ENCODE measurements around the gene PLXNC1. TPM values are rescaled to one million over a fixed set of nuclear protein-coding genes. Genes with fewer than 3 reads are reported as not detected.

PLXNC1 gene
- total RNA-seq, 5 donors from 2014 or later (not counting 1 experiment from before 2014, with no cell fraction given), result 12.9 to 23.9 (median 19.2) TPM

- Histone ChIP-seq H3K9me3 (no peaks in the 10 kb centered on the region), H3K4me3 (ENCODE audit: control insufficient read depth in 1 of 2, extremely low read depth in 1 of 2, low read length in 1 of 2) (no peak overlapping the region), H3K27me3 (replicated peaks in 1 of 2; ENCODE audit: control insufficient read depth in 2 of 2, extremely low read depth in 1 of 2, insufficient read depth in 2 of 2, low read length in 1 of 2) (no peaks in the 10 kb centered on the region), H3K4me1 (ENCODE audit: control insufficient read depth in 1 of 2, extremely low read depth in 1 of 2, insufficient read depth in 2 of 2, low read length in 2 of 2) (peaks cover 6 to 13% of the 10 kb centered on the region in 2 experiments), H3K36me3 (ENCODE audit: control insufficient read depth in 2 of 2, extremely low read depth in 1 of 2, insufficient read depth in 1 of 2, low read length in 1 of 2) (no peaks in the 10 kb centered on the region), H3K27ac (ENCODE audit: low read length) (no peak overlapping the region)
- peaks cover 30% of the 10 kb centered on the region for H3K36me3 Mint-ChIP-seq
- DNase-seq (no peak), ATAC-seq (replicated peaks in 1 of 4) (no peak)
- no peaks in the 10 kb centered on the region for H3K9me3 Mint-ChIP-seq
- whole genome bisulfite sequencing (ENCODE audit: insufficient coverage), result no CpG with 5 or more reads among the region's 5 CpGs
- peak overlapping the region in 1 of 2 donors; percentile 19 for H3K27ac Mint-ChIP-seq
- CTCF ChIA-PET, result no interaction called here
- H3K4me1 Mint-ChIP-seq, result peaks cover 24 to 30% (median 24%) of the 10 kb centered on the region in 3 donors
- POLR2A ChIA-PET, result interaction anchor here in 1 of 2 donors (0.7 kb wide), 1 partner anchor 495 kb away, joined by 3 read pairs; no protein-coding TSS in a partner anchor
- H3K27me3 Mint-ChIP-seq, result no peaks in the 10 kb centered on the region
- no peak overlapping the region for H3K4me3 Mint-ChIP-seq
Measured at GRCh38 chr12:94200069-94200468, 51.7 kb downstream of the PLXNC1 start.

GRCh38 chr12:94200695-94201094 lies 52.3 kb downstream of the PLXNC1 start:
- H3K9me3 ChIP-seq, result no peaks in the 10 kb centered on the region
- Mint-ChIP-seq H3K27me3 (no peaks in the 10 kb centered on the region), H3K4me1 (peaks cover 28 to 35% (median 30%) of the 10 kb centered on the region in 3 donors), H3K4me3 (no peak overlapping the region), H3K27ac (no peak overlapping the region), H3K9me3 (no peaks in the 10 kb centered on the region), H3K36me3 (peaks cover 24% of the 10 kb centered on the region)
- DNase-seq, result no peak
- H3K27me3 ChIP-seq (replicated peaks in 1 of 2; ENCODE audit: control insufficient read depth in 2 of 2, extremely low read depth in 1 of 2, insufficient read depth in 2 of 2, low read length in 1 of 2), result no peaks in the 10 kb centered on the region
- H3K4me1 ChIP-seq (ENCODE audit: control insufficient read depth in 1 of 2, extremely low read depth in 1 of 2, insufficient read depth in 2 of 2, low read length in 2 of 2), result peaks cover 13 to 18% of the 10 kb centered on the region in 2 experiments
- CTCF ChIA-PET, result no interaction called here
- ATAC-seq (replicated peaks in 1 of 4), result no peak
- WGBS (ENCODE audit: insufficient coverage), result 100% methylated on average over 1 of the region's 1 CpG
- POLR2A ChIA-PET, result interaction anchor here in 1 of 2 donors (0.6 kb wide), 1 partner anchor 764 kb away, joined by 7 read pairs; no protein-coding TSS in a partner anchor
- no peak overlapping the region for H3K27ac ChIP-seq (ENCODE audit: low read length)
- no peak overlapping the region for H3K4me3 ChIP-seq (ENCODE audit: control insufficient read depth in 1 of 2, extremely low read depth in 1 of 2, low read length in 1 of 2)
- no peaks in the 10 kb centered on the region for H3K36me3 ChIP-seq (ENCODE audit: control insufficient read depth in 2 of 2, extremely low read depth in 1 of 2, insufficient read depth in 1 of 2, low read length in 1 of 2)

- Mint-ChIP-seq H3K27ac (peak overlapping the region; percentile 56), H3K27me3 (no peaks in the 10 kb centered on the region), H3K9me3 (no peaks in the 10 kb centered on the region), H3K4me1 (peaks cover 46 to 53% (median 48%) of the 10 kb centered on the region in 3 donors), H3K4me3 (no peak overlapping the region), H3K36me3 (peaks cover 14% of the 10 kb centered on the region)
- CTCF ChIA-PET, result no interaction called here
- 62% methylated on average over 2 of the region's 7 CpGs for WGBS (ENCODE audit: insufficient coverage)
- POLR2A ChIA-PET, result interaction anchor here in 1 of 2 donors (0.6 kb wide), 1 partner anchor 51 kb away, joined by 4 read pairs; no protein-coding TSS in a partner anchor
- Histone ChIP-seq H3K9me3 (no peaks in the 10 kb centered on the region), H3K36me3 (ENCODE audit: control insufficient read depth in 2 of 2, extremely low read depth in 1 of 2, insufficient read depth in 1 of 2, low read length in 1 of 2) (no peaks in the 10 kb centered on the region), H3K4me1 (ENCODE audit: control insufficient read depth in 1 of 2, extremely low read depth in 1 of 2, insufficient read depth in 2 of 2, low read length in 2 of 2) (peaks cover 21 to 28% of the 10 kb centered on the region in 2 experiments), H3K27ac (ENCODE audit: low read length) (peak overlapping the region; percentile 13), H3K4me3 (ENCODE audit: control insufficient read depth in 1 of 2, extremely low read depth in 1 of 2, low read length in 1 of 2) (no peak overlapping the region), H3K27me3 (replicated peaks in 1 of 2; ENCODE audit: control insufficient read depth in 2 of 2, extremely low read depth in 1 of 2, insufficient read depth in 2 of 2, low read length in 1 of 2) (no peaks in the 10 kb centered on the region)
- ATAC-seq (replicated peaks in 1 of 4) (peak in 2 of 4 experiments; percentile 28 to 38), DNase-seq (peak in 1 of 35 experiments; percentile 16)
Measured at GRCh38 chr12:94202245-94203180, 54.1 kb downstream of the PLXNC1 start.

GRCh38 chr12:94203181-94203546 lies 54.8 kb downstream of the PLXNC1 start:
- H3K9me3 Mint-ChIP-seq, result no peaks in the 10 kb centered on the region
- H3K27ac ChIP-seq (ENCODE audit: low read length), result peak overlapping the region; percentile 13
- H3K36me3 ChIP-seq (ENCODE audit: control insufficient read depth in 2 of 2, extremely low read depth in 1 of 2, insufficient read depth in 1 of 2, low read length in 1 of 2), result no peaks in the 10 kb centered on the region
- ChIA-PET POLR2A (interaction anchor here in 1 of 2 donors (0.6 kb wide), 1 partner anchor 51 kb away, joined by 4 read pairs; no protein-coding TSS in a partner anchor), CTCF (no interaction called here)
- H3K4me3 Mint-ChIP-seq, result no peak overlapping the region
- DNase-seq (no peak), ATAC-seq (replicated peaks in 1 of 4) (no peak)
- no peaks in the 10 kb centered on the region for H3K27me3 Mint-ChIP-seq
- WGBS (ENCODE audit: insufficient coverage), result no CpG with 5 or more reads among the region's 2 CpGs
- H3K4me3 ChIP-seq (ENCODE audit: control insufficient read depth in 1 of 2, extremely low read depth in 1 of 2, low read length in 1 of 2), result no peak overlapping the region
- peaks cover 24 to 33% of the 10 kb centered on the region in 2 experiments for H3K4me1 ChIP-seq (ENCODE audit: control insufficient read depth in 1 of 2, extremely low read depth in 1 of 2, insufficient read depth in 2 of 2, low read length in 2 of 2)
- peak overlapping the region; percentile 56 for H3K27ac Mint-ChIP-seq
- peaks cover 14% of the 10 kb centered on the region for H3K36me3 Mint-ChIP-seq
- H3K27me3 ChIP-seq (replicated peaks in 1 of 2; ENCODE audit: control insufficient read depth in 2 of 2, extremely low read depth in 1 of 2, insufficient read depth in 2 of 2, low read length in 1 of 2), result no peaks in the 10 kb centered on the region
- H3K4me1 Mint-ChIP-seq, result peaks cover 53 to 60% (median 55%) of the 10 kb centered on the region in 3 donors
- no peaks in the 10 kb centered on the region for H3K9me3 ChIP-seq

- WGBS (ENCODE audit: insufficient coverage), result 100% methylated on average over 3 of the region's 5 CpGs
- Histone ChIP-seq H3K27ac (ENCODE audit: low read length) (no peak overlapping the region), H3K9me3 (no peaks in the 10 kb centered on the region), H3K4me3 (ENCODE audit: control insufficient read depth in 1 of 2, extremely low read depth in 1 of 2, low read length in 1 of 2) (no peak overlapping the region), H3K36me3 (ENCODE audit: control insufficient read depth in 2 of 2, extremely low read depth in 1 of 2, insufficient read depth in 1 of 2, low read length in 1 of 2) (no peaks in the 10 kb centered on the region), H3K27me3 (replicated peaks in 1 of 2; ENCODE audit: control insufficient read depth in 2 of 2, extremely low read depth in 1 of 2, insufficient read depth in 2 of 2, low read length in 1 of 2) (no peaks in the 10 kb centered on the region), H3K4me1 (ENCODE audit: control insufficient read depth in 1 of 2, extremely low read depth in 1 of 2, insufficient read depth in 2 of 2, low read length in 2 of 2) (peaks cover 31 to 40% of the 10 kb centered on the region in 2 experiments)
- Mint-ChIP-seq H3K36me3 (peaks cover 9% of the 10 kb centered on the region), H3K9me3 (no peaks in the 10 kb centered on the region), H3K4me1 (peaks cover 59 to 66% (median 61%) of the 10 kb centered on the region in 3 donors), H3K27me3 (no peaks in the 10 kb centered on the region), H3K27ac (peak overlapping the region; percentile 71 to 93), H3K4me3 (no peak overlapping the region)
- CTCF ChIA-PET, result no interaction called here
- DNase-seq (no peak), ATAC-seq (replicated peaks in 1 of 4) (no peak)
- POLR2A ChIA-PET, result interaction anchor here (0.5 to 0.9 kb wide), 2 partner anchors 59 to 820 kb away, joined by 3 read pairs; no protein-coding TSS in a partner anchor
Measured at GRCh38 chr12:94203796-94204195, 55.4 kb downstream of the PLXNC1 start.

- 62% methylated on average over 2 of the region's 4 CpGs for WGBS (ENCODE audit: insufficient coverage)
- ChIA-PET POLR2A (interaction anchor here in 1 of 2 donors (0.9 kb wide), 1 partner anchor 58 kb away, joined by 3 read pairs; no protein-coding TSS in a partner anchor), CTCF (no interaction called here)
- ATAC-seq (replicated peaks in 1 of 4), result no peak
- Mint-ChIP-seq H3K36me3 (peaks cover 12% of the 10 kb centered on the region), H3K4me1 (peaks cover 62 to 73% (median 63%) of the 10 kb centered on the region in 3 donors), H3K27me3 (no peaks in the 10 kb centered on the region), H3K9me3 (no peaks in the 10 kb centered on the region), H3K4me3 (no peak overlapping the region), H3K27ac (peak overlapping the region; percentile 90 to 93)
- Histone ChIP-seq H3K27ac (ENCODE audit: low read length) (peak overlapping the region; percentile 95), H3K9me3 (no peaks in the 10 kb centered on the region), H3K36me3 (ENCODE audit: control insufficient read depth in 2 of 2, extremely low read depth in 1 of 2, insufficient read depth in 1 of 2, low read length in 1 of 2) (no peaks in the 10 kb centered on the region), H3K4me3 (ENCODE audit: control insufficient read depth in 1 of 2, extremely low read depth in 1 of 2, low read length in 1 of 2) (no peak overlapping the region), H3K27me3 (replicated peaks in 1 of 2; ENCODE audit: control insufficient read depth in 2 of 2, extremely low read depth in 1 of 2, insufficient read depth in 2 of 2, low read length in 1 of 2) (no peaks in the 10 kb centered on the region), H3K4me1 (ENCODE audit: control insufficient read depth in 1 of 2, extremely low read depth in 1 of 2, insufficient read depth in 2 of 2, low read length in 2 of 2) (peaks cover 32 to 42% of the 10 kb centered on the region in 2 experiments)
- no peak for DNase-seq
Measured at GRCh38 chr12:94204499-94205247, 56.3 kb downstream of the PLXNC1 start.
